Keratinocyte (primary cell): ENCODE measurements around the gene TTC8. TPM values are rescaled to one million over a fixed set of nuclear protein-coding genes. Genes with fewer than 3 reads are reported as not detected.

Experiments used
- DNase-seq: peaks from one replicate; pipeline ENCODE4 v3.0.0-alpha.2; 2011; ENCODE audit warnings: low read depth, missing footprints, low spot score
- FAIRE-seq: peaks from 2 replicates; lab custom pipeline; 2011; peaks lifted over from hg19 to GRCh38; lab: Jason Lieb, UNC
- H2AFZ ChIP-seq: 2 replicates; pipeline ENCODE4 v1.6.0; 2012; ENCODE audit warnings: low read length, control low read depth, inconsistent platforms; ENCODE audit not compliant: control insufficient read depth
- H3K27ac ChIP-seq: 2 replicates; pipeline ENCODE4 v1.5.1; 2011; ENCODE audit warnings: low read length; ENCODE audit not compliant: control insufficient read depth, insufficient read depth
- H3K27me3 ChIP-seq: 3 replicates; pipeline ENCODE4 v1.6.0; 2011; ENCODE audit warnings: low read length; ENCODE audit not compliant: control insufficient read depth, insufficient read depth; ENCODE audit errors: extremely low read depth
- H3K36me3 ChIP-seq, 2 experiments: 2 replicates in 1 of 2; 3 replicates in 1 of 2; pipeline ENCODE4 v1.5.1; 2011; ENCODE audit warnings: low read length in 2 of 2, mild to moderate bottlenecking in 1 of 2; ENCODE audit not compliant: control insufficient read depth in 2 of 2, insufficient read depth in 2 of 2; ENCODE audit errors: extremely low read depth in 1 of 2
- H3K4me1 ChIP-seq: 3 replicates; pipeline ENCODE4 v1.5.1; 2011; ENCODE audit warnings: low read length; ENCODE audit not compliant: control insufficient read depth, insufficient read depth; ENCODE audit errors: extremely low read depth
- H3K4me2 ChIP-seq: 3 replicates; pipeline ENCODE4 v1.6.0; 2011; ENCODE audit warnings: low read depth, low read length; ENCODE audit not compliant: control insufficient read depth, insufficient read depth; ENCODE audit errors: extremely low read depth
- H3K4me3 ChIP-seq, 3 experiments: fragments of 200-600 bp in 1 of 3; sonication (generic) in 1 of 3; 2 replicates in 2 of 3; 3 replicates in 1 of 3; pipeline ENCODE4 v1.5.1; 2011 to 2016; ENCODE audit warnings: low read length in 3 of 3, mild to moderate bottlenecking in 3 of 3, control low read depth in 2 of 3, inconsistent platforms in 1 of 3, low read depth in 1 of 3, mixed read lengths in 1 of 3, mixed run types in 1 of 3, moderate library complexity in 1 of 3; ENCODE audit not compliant: control insufficient read depth in 2 of 3, insufficient read depth in 2 of 3; ENCODE audit errors: extremely low read depth in 1 of 3
- H3K79me2 ChIP-seq: 2 replicates; pipeline ENCODE4 v1.6.0; 2012; ENCODE audit warnings: low read length; ENCODE audit not compliant: control insufficient read depth, insufficient read depth
- H3K9ac ChIP-seq: 3 replicates; pipeline ENCODE4 v1.6.0; 2011; ENCODE audit warnings: low read length; ENCODE audit not compliant: control insufficient read depth, insufficient read depth; ENCODE audit errors: extremely low read depth
- H3K9me1 ChIP-seq: 3 replicates; pipeline ENCODE4 v1.6.0; 2011; ENCODE audit warnings: low read length; ENCODE audit not compliant: control insufficient read depth, insufficient read depth; ENCODE audit errors: extremely low read depth
- H3K9me3 ChIP-seq: 2 replicates; pipeline ENCODE4 v1.5.1; 2012; ENCODE audit warnings: low read depth, low read length; ENCODE audit not compliant: control insufficient read depth
- H4K20me1 ChIP-seq: 3 replicates; pipeline ENCODE4 v1.6.0; 2011; ENCODE audit warnings: low read length; ENCODE audit not compliant: control insufficient read depth, insufficient read depth; ENCODE audit errors: extremely low read depth
- CTCF ChIP-seq, 3 experiments: IDR thresholded peaks in 1 of 3; conservative IDR thresholded peaks in 1 of 3; optimal IDR thresholded peaks in 1 of 3; 2 replicates in 2 of 3; 3 replicates in 1 of 3; pipeline versions ENCODE3 to v1.5.1; 2011; ENCODE audit warnings: low read length in 3 of 3, mild to moderate bottlenecking in 3 of 3, moderate library complexity in 2 of 3, control low read depth in 1 of 3, inconsistent platforms in 1 of 3; ENCODE audit not compliant: insufficient read depth in 2 of 3; ENCODE audit errors: extremely low read depth in 1 of 3
- EZH2 ChIP-seq: IDR thresholded peaks from one replicate; pipeline ENCODE4 v1.6.1; 2012; ENCODE audit warnings: inconsistent platforms, mild to moderate bottlenecking, low read length, moderate library complexity
- dilution Hi-C: fragments of 300-500 bp; cut with MboI; formaldehyde crosslinking; loops from one replicate; pipeline ENCODE4 v1.7.0; 2020; ENCODE audit warnings: low sequenced_read_pairs; ENCODE audit not compliant: extremely low pct_ligation_motif_present
- polyA plus RNA-seq, 5 experiments: library from polyadenylated mRNA; depleted of rRNA in 3 of 5; stranded (reverse) in 3 of 5; stranded (forward) in 1 of 5; unstranded in 1 of 5; fragments of >200 nt; gene quantifications; 1 replicate in 1 of 5; 2 replicates in 3 of 5; 3 replicates in 1 of 5; pipeline versions ENCODE4 v1.2.1 to v1.2.3, GENCODE V29; 2011 to 2012; ENCODE audit warnings: missing spikeins in 2 of 5, low read depth in 1 of 5, low replicate concordance in 1 of 5

Gene TTC8
- polyA plus RNA-seq, 1 donor (not counting 4 experiments of a cell fraction or from before 2014, with no cell fraction given), result 43.0 TPM

- no peak for FAIRE-seq
- H3K36me3 ChIP-seq, result peaks cover 0 to 12% of the 10 kb centered on the region in 2 experiments
- dilution Hi-C loops, result loop anchor here (25.0 kb wide), 1 partner anchor 208 kb away; no protein-coding TSS in a partner anchor
Measured at GRCh38 chr14:88870777-88871176, 46.3 kb downstream of the TTC8 start.

GRCh38 chr14:88871429-88871828 lies 47.0 kb downstream of the TTC8 start:
- Histone ChIP-seq H4K20me1 (no peaks in the 10 kb centered on the region), H3K27ac (no peak overlapping the region), H3K9me3 (no peaks in the 10 kb centered on the region), H3K79me2 (no peaks in the 10 kb centered on the region), H3K27me3 (no peaks in the 10 kb centered on the region), H3K9me1 (no peaks in the 10 kb centered on the region), H3K9ac (no peak overlapping the region), H3K36me3 (peaks cover 0 to 12% of the 10 kb centered on the region in 2 experiments), H3K4me3 (no peak overlapping the region), H3K4me2 (no peak overlapping the region), H3K4me1 (no peaks in the 10 kb centered on the region), H2AFZ (no peak overlapping the region)
- dilution Hi-C loops, result loop anchor here (25.0 kb wide), 1 partner anchor 209 kb away; no protein-coding TSS in a partner anchor
- DNase-seq (no peak), FAIRE-seq (no peak)
- no peak for TF ChIP-seq CTCF (optimal IDR thresholded peaks at IDR 0.05 in 1 of 3, IDR thresholded peaks at IDR 0.05 in 1 of 3, conservative IDR thresholded peaks at IDR 0.05 in 1 of 3; ENCODE audit: extremely low read depth in 1 of 3, insufficient read depth in 2 of 3, low read length in 3 of 3)
- TF ChIP-seq EZH2, result no peak

More at GRCh38 chr14:88870777-88871176, 46.3 kb downstream of the TTC8 start:
- Histone ChIP-seq H4K20me1 (no peaks in the 10 kb centered on the region), H3K9ac (no peak overlapping the region), H3K27ac (no peak overlapping the region), H2AFZ (no peak overlapping the region), H3K27me3 (no peaks in the 10 kb centered on the region), H3K79me2 (no peaks in the 10 kb centered on the region), H3K4me3 (no peak overlapping the region), H3K4me2 (no peak overlapping the region), H3K4me1 (no peaks in the 10 kb centered on the region), H3K9me3 (no peaks in the 10 kb centered on the region), H3K9me1 (no peaks in the 10 kb centered on the region)
- no peak for TF ChIP-seq CTCF (optimal IDR thresholded peaks at IDR 0.05 in 1 of 3, IDR thresholded peaks at IDR 0.05 in 1 of 3, conservative IDR thresholded peaks at IDR 0.05 in 1 of 3; ENCODE audit: extremely low read depth in 1 of 3, insufficient read depth in 2 of 3, low read length in 3 of 3)
- no peak for TF ChIP-seq EZH2
- DNase-seq, result no peak
